A549 (cell line): ENCODE measurements around the gene GMPPB.

Experiments
- CEBPB ChIP-seq, 2 experiments: fragments of >200 bp in 1 of 2; sonication (Bioruptor Twin) in 1 of 2; formaldehyde crosslinking in 1 of 2; IDR thresholded peaks; 2 replicates each; pipeline ENCODE4 v1.6.1; 2012 to 2016
- KDM1A ChIP-seq: fragments of 200-600 bp; sonication (generic); IDR thresholded peaks from 2 replicates; pipeline ENCODE4 v1.6.1; 2016; ENCODE audit warnings: low read depth, mild to moderate bottlenecking
- RFX5 ChIP-seq: fragments of 450-650 bp; IDR thresholded peaks from 2 replicates; pipeline ENCODE4 v1.7.1; 2014; ENCODE audit warnings: antibody characterized with exemption, mild to moderate bottlenecking, moderate library complexity
- SMC3 ChIP-seq: fragments of >200 bp; sonication (Bioruptor Twin); formaldehyde crosslinking; IDR thresholded peaks from 3 replicates; pipeline ENCODE4 v1.6.1; 2018; ENCODE audit warnings: inconsistent platforms
- TF ChIP-seq, protein P1 (sequence below): fragments of >200 bp; sonication (Bioruptor Twin); formaldehyde crosslinking; IDR thresholded peaks from 3 replicates; pipeline ENCODE4 v1.5.1; 2016
- TF ChIP-seq, protein P2 (sequence below): fragments of 150-350 bp; IDR thresholded peaks from 2 replicates; pipeline ENCODE4 v1.6.1; 2014; ENCODE audit warnings: low read depth, mild to moderate bottlenecking, low read length

DNA sequence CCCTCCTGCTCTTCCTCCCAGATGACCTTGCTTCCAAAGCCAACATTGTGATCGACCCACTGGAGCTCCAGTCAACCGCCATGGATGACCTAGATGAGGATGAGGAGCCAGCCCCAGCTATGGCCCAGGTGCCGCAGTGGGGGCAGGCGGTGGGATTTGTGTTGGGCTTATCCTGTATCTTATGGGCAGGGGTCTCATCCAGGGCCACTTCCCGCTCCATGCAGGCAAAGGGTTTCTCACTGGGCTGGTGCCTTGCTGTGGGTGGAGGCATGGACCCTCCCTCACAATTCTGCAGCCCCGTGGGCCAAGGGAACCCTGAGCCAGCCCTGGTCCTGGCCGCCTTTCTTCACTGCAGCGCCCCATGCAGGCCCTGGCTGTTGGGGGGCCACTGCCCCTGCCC, 19.1 kb downstream of the GMPPB start:
- TF ChIP-seq, protein P1, sequence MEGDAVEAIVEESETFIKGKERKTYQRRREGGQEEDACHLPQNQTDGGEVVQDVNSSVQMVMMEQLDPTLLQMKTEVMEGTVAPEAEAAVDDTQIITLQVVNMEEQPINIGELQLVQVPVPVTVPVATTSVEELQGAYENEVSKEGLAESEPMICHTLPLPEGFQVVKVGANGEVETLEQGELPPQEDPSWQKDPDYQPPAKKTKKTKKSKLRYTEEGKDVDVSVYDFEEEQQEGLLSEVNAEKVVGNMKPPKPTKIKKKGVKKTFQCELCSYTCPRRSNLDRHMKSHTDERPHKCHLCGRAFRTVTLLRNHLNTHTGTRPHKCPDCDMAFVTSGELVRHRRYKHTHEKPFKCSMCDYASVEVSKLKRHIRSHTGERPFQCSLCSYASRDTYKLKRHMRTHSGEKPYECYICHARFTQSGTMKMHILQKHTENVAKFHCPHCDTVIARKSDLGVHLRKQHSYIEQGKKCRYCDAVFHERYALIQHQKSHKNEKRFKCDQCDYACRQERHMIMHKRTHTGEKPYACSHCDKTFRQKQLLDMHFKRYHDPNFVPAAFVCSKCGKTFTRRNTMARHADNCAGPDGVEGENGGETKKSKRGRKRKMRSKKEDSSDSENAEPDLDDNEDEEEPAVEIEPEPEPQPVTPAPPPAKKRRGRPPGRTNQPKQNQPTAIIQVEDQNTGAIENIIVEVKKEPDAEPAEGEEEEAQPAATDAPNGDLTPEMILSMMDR: no peak
- TF ChIP-seq, protein P2, sequence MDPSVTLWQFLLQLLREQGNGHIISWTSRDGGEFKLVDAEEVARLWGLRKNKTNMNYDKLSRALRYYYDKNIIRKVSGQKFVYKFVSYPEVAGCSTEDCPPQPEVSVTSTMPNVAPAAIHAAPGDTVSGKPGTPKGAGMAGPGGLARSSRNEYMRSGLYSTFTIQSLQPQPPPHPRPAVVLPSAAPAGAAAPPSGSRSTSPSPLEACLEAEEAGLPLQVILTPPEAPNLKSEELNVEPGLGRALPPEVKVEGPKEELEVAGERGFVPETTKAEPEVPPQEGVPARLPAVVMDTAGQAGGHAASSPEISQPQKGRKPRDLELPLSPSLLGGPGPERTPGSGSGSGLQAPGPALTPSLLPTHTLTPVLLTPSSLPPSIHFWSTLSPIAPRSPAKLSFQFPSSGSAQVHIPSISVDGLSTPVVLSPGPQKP: no peak
- no peak for TF ChIP-seq SMC3
- TF ChIP-seq CEBPB (IDR thresholded peaks at IDR 0.05): no peak
- no peak for TF ChIP-seq RFX5
- no peak for TF ChIP-seq KDM1A
